Measurements from ENCODE around the gene MRPL16.
"Not testable (repeated sequence)": the region's sequence is repeated elsewhere in the genome, so short reads cannot be mapped to it uniquely, and the experiment has no call there.

DNA sequence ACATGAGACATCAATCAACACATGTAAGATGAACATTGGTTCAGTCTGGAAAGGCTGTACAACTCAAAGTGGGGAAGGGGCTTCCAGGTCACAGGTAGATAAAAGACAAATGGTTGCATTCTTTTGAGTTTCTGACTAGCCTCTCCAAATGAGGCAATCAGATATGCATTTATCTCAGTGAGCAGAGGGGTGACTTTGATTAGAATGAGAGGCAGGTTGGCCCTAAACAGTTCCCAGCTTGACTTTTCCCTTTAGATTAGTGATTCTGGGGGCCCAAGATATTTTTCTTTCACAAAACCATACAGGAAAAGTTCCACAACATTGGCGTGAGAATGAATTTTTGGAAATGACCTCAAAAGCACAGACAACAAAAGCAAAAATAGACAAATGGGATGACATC, 5.9 kb upstream of the MRPL16 start:
- TF ChIP-seq POLR2A (IDR thresholded peaks at IDR 0.05; ENCODE audit: low read length); GATA1 (IDR thresholded peaks at IDR 0.05; ENCODE audit: low read depth, low read length): not testable (repeated sequence)

Measured in erythroblast (primary cell).